Right cardiac atrium (tissue), 5 donors: ENCODE data around the gene FNDC4. TPM values are rescaled to one million over a fixed set of nuclear protein-coding genes. Genes with fewer than 3 reads are reported as not detected.

ENCODE experiments used
- ATAC-seq, 2 donors: fragments of 200-7000 bp; cut with Tn5 transposase; one replicate each; pipeline versions ENCODE4 v1.8.0 to v1.9.1; 2020; ENCODE audit warnings: moderate library complexity in 2 of 2, mild to moderate bottlenecking in 1 of 2
- DNase-seq, 3 donors: peaks; one replicate each; pipeline ENCODE4 v3.0.0-alpha.2; 2020
- H3K27ac ChIP-seq: one replicate; pipeline ENCODE4 v1.5.1; 2013; ENCODE audit warnings: mild to moderate bottlenecking, low read length, control low read depth, moderate library complexity
- H3K27me3 ChIP-seq: one replicate; pipeline ENCODE4 v1.6.1; 2013; ENCODE audit not compliant: control insufficient read depth, insufficient read depth
- H3K4me1 ChIP-seq: one replicate; pipeline ENCODE4 v1.6.1; 2013; ENCODE audit warnings: low read length; ENCODE audit not compliant: control insufficient read depth, insufficient read depth
- H3K4me3 ChIP-seq: one replicate; pipeline ENCODE4 v1.5.1; 2013; ENCODE audit warnings: low read length, control low read depth
- H3K9me3 ChIP-seq: one replicate; pipeline ENCODE4 v1.6.1; 2013; ENCODE audit warnings: low read length; ENCODE audit not compliant: control insufficient read depth
- WGBS: extraction: QIAGEN DNeasy Blood & Tissue Kit; methylation state at CpG from one replicate; pipeline ENCODE4 v1.1.7; 2013; 5-methylcytosine and 5-hydroxymethylcytosine counted together
- intact Hi-C, 4 donors: fragments of 100-400 bp; cut with DNase I; formaldehyde crosslinking; loops; one replicate each; pipeline versions ENCODE4 v1.11.0 to v1.14.0; 2022 to 2023
- polyA plus RNA-seq: library from polyadenylated mRNA; stranded (reverse); fragments of 200-250 nt; gene quantifications from one replicate; pipeline ENCODE4 v1.2.3, GENCODE V29; 2013
- total RNA-seq, 4 donors: library from RNA; stranded (reverse); fragmentation: NEBNext Ultra II Directional; extraction: Animal tissue kit (Norgen Biotek cat#: 25700); gene quantifications; one replicate each; pipeline ENCODE4 v1.2.1, GENCODE V29; 2021
- donor health status: healthy with polysubstance abuse.
- donor health status: DM: no; HTN: yes; CAD: no.
- donor health status: DM: no; HTN: no; CAD: no.
- donor health status: DM: no; HTN: yes; CAD: no; lungs with severe emphysema.
- donor health status: DM: yes; HTN: yes; CAD: no.

The FNDC4 gene
- total and polyA plus RNA-seq, 5 donors, result 5.4 to 22.5 (median 10.7) TPM

DNA sequence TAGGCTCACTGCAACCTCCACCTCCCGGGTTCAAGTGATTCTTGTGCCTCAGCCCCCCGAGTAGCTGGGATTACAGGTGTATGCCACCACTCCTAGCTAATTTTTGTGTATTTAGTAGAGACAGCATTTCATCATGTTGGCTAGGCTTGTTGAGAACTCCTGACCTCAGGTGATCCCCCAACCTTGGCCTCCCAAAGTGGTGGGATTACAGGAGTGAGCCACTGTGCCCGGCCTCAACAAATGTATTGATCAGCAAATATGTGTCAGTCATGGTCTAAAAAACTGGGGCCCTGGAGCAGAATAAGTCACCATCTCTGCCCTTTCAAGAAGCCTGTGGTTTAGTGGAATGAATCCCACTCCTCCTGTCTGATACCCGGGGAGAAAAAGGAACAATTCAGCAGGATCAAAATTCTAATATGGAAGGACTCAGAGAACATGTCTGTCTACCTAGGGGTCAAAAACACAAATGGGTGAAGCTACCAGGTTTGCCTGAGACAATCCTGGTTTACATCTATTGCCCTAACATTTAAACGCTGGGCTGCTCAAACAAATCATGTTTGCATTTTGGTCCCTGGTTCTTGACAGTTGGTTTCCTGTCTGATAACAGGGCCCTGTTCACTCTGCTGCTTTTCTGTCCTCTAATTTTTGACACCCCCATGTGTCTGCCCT lies 23.2 kb upstream of the FNDC4 start:
- no peaks in the 10 kb centered on the region for H3K4me1 ChIP-seq
- no peaks in the 10 kb centered on the region for H3K27me3 ChIP-seq
- H3K9me3 ChIP-seq, result no peaks in the 10 kb centered on the region
- no peak overlapping the region for H3K4me3 ChIP-seq
- H3K27ac ChIP-seq, result no peak overlapping the region
- intact Hi-C loops, result no loop called here
- DNase-seq (no peak), ATAC-seq (no peak)
- 73% methylated on average over 5 of the region's 5 CpGs for WGBS

DNA sequence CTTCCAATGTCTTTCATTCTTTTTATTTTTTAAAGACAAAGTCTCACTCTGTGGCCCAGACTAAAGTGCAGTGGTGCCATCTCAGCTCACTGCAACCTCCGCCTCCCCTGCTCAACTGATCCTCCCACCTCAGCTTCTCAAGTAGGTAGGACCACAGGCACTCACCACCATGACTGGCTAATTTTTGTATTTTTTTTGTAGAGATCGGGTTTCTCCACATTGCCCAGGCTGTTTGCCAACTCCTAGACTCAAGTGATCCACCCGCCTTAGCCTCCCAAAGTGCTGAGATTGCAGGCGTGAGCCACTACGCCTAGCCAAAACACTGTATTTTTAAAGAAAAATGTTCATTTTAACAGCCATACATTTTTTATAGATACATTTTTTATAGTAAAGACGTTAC lies 14.3 kb upstream of the FNDC4 start:
- DNase-seq, result no peak
- no peak for ATAC-seq
- intact Hi-C loops, result no loop called here
- 45% methylated on average over 6 of the region's 6 CpGs for WGBS
- no peak overlapping the region for H3K4me3 ChIP-seq
- H3K27ac ChIP-seq, result no peak overlapping the region
- no peaks in the 10 kb centered on the region for H3K27me3 ChIP-seq
- no peaks in the 10 kb centered on the region for H3K4me1 ChIP-seq
- no peaks in the 10 kb centered on the region for H3K9me3 ChIP-seq

DNA sequence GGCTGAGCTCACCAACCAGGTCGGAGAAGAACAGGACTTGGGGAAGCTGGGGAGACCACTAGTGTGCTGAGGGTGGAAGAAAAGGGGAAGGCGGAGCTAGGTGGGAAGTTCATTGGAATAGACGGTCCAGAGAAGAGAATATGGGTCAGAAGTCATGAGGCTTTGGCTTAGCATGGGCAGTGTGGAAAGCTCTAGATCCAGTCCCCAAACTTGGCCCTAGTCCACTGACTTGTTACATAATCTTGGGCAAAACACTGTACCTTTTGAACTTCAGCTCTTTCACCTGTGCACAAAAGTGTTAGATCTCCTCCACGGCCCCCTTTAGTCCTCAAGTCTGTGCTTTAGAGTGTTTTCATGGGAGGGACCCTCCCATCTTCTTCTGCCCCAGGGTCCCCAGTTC lies 12.3 kb upstream of the FNDC4 start:
- Histone ChIP-seq H3K27ac (no peak overlapping the region), H3K4me3 (no peak overlapping the region), H3K4me1 (no peaks in the 10 kb centered on the region), H3K27me3 (no peaks in the 10 kb centered on the region), H3K9me3 (no peaks in the 10 kb centered on the region)
- DNase-seq (no peak), ATAC-seq (no peak)
- 67% methylated on average over 4 of the region's 4 CpGs for WGBS
- intact Hi-C loops, result no loop called here

DNA sequence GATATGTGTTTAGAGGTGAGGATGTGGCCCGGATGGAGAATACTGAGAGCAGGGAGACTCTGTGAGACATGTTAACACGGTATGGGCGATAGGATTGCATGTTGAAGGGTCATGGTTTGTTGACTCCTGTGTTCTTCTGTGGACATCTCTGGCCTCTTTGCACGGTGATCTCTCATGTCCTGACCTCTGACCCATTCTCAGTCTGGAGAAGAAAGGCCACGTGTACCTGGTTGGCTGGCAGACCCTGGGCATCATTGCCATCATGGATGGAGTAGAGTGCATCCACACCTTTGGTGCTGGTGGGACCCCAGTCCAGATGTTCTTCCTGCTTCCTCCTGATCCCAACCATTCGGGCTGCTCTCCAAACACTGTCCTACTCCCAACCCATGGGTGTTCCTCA lies 11.6 kb upstream of the FNDC4 start:
- 85% methylated on average over 6 of the region's 6 CpGs for WGBS
- ATAC-seq (no peak), DNase-seq (no peak)
- Histone ChIP-seq H3K4me3 (no peak overlapping the region), H3K9me3 (no peaks in the 10 kb centered on the region), H3K27me3 (no peaks in the 10 kb centered on the region), H3K4me1 (no peaks in the 10 kb centered on the region), H3K27ac (no peak overlapping the region)
- intact Hi-C loops, result no loop called here

DNA sequence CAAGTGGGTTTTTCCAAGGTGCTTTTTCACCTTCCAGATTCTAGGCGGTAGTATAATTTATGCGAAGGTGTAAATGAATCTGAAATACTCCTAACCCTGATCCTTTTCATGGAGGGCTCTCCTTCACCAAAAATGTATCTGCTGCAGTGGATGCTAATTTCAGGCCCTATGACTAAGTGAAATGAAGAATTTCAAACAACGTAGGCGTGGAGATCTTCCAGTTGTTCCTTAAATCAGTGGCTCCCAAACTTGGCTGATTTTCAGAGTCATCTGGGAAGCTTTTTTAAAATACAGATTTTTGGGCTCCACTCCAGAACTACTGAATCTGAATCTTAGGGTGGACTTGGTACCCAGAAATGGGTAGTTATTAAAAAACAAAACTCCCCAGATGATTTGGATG lies 7.1 kb upstream of the FNDC4 start:
- Histone ChIP-seq H3K4me1 (no peaks in the 10 kb centered on the region), H3K27me3 (no peaks in the 10 kb centered on the region), H3K27ac (no peak overlapping the region), H3K4me3 (no peak overlapping the region), H3K9me3 (no peaks in the 10 kb centered on the region)
- DNase-seq, result no peak
- WGBS, result 74% methylated on average over 4 of the region's 4 CpGs
- ATAC-seq, result no peak
- intact Hi-C loops, result no loop called here

DNA sequence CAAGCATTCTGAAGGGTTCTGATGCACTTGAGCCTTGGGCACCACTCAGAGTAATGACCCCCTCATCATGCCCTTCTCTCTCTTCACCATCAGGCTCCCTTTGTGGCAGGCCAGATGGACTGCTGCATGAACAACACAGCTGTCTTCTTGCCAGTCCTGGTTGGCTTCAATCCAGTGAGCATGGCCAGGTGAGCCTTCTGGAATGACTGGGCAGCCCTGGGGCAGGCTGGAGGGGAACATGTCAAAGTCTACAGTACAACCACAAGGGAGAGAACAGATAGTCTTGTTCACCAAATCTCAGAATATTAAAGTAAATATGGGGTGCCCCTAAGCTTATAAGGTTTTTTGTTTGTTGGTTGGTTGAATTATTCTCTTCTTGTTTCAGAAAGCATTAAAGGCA lies 6.0 kb upstream of the FNDC4 start:
- Histone ChIP-seq H3K27me3 (no peaks in the 10 kb centered on the region), H3K27ac (no peak overlapping the region), H3K9me3 (no peaks in the 10 kb centered on the region), H3K4me3 (no peak overlapping the region), H3K4me1 (peaks cover 2% of the 10 kb centered on the region)
- intact Hi-C loops, result no loop called here
- DNase-seq (no peak), ATAC-seq (no peak)

DNA sequence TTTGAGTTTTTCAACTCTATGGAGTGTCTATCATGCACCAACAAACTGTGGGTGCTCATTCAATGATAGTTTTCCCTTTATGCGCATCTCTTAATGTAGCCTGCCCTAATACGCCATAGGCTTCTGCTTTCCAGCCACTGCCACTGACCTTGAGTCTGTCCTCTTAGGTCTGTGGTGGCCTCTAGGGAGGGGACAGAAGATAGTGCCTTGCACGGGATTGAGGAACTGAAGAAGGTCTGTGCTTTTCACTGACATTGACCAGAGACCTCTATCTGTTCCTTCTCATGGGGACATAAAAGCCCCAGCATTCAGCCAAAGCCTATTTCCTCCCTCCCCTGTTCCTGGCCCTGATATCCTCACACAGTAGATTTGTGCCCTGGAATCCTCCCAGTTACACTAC lies 4.0 kb upstream of the FNDC4 start:
- peaks cover 2% of the 10 kb centered on the region for H3K4me1 ChIP-seq
- H3K27ac ChIP-seq, result no peak overlapping the region
- intact Hi-C loops, result no loop called here
- no peaks in the 10 kb centered on the region for H3K9me3 ChIP-seq
- 67% methylated on average over 3 of the region's 3 CpGs for WGBS
- H3K4me3 ChIP-seq, result no peak overlapping the region
- ATAC-seq, result no peak
- no peaks in the 10 kb centered on the region for H3K27me3 ChIP-seq
- no peak for DNase-seq

DNA sequence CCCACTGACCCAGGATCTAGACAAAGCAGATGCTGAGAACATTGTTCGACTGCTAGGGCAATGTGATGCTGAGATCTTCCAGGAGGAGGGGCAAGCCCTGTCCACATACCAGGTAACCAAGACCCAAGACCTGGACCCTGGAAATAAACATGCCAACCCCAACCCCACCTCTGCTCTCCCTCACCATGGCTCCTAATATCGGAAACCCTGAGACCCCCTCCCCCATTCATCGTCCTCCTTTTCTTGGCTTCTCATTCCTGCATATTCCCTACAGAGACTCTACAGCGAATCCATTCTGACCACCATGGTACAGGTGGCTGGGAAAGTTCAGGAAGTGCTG lies 2.3 kb upstream of the FNDC4 start:
- Histone ChIP-seq H3K9me3 (no peaks in the 10 kb centered on the region), H3K4me3 (no peak overlapping the region), H3K27ac (no peak overlapping the region), H3K27me3 (no peaks in the 10 kb centered on the region), H3K4me1 (peaks cover 2% of the 10 kb centered on the region)
- DNase-seq (no peak), ATAC-seq (no peak)
- 73% methylated on average over 4 of the region's 4 CpGs for WGBS
- intact Hi-C loops, result no loop called here

DNA sequence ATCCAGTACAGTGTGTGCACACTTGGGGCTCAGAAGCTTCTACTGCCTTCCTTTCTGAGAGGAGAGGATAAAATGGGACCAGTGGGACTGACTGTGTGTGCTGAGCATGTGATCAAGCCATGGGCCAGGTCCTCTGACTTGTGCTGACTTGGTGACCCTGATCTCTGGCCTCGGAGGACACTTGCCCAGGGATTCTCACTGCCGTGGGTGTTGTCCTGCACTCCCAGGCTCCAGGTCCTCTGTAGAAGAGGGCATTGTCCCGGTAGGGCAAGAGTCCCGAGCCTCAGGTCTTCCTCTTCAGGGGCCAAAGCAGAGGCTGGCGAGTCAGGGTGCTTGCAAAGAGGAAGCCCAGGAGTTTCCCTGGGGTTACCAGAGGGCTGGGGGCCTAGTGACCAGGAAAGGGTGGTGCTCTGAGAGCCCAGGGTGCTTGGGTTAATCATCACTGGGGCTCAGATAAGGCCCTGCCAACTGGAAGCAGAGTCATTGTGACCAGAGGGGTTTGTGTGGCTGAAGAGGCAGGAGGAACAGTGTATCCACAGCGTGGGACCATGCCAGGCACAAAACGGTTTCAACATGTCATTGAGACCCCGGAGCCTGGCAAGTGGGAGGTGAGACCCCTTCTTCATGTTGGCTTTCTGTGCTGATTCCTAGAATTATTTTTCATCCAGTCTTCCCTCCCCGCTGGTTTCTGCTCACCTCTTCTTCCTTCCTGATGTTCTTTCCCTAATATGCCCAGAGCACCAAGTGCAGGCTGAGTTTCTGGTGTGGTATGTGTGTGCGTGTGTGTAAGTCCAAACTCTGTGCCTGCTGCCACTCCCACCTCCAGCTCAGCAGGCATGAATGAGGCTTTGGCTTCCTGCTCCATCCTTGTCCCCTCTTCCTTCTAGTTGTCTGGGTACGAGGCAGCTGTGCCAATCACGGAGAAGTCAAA lies 1.6 kb upstream of the FNDC4 start, which contains the start of gene GCKR:
TSS of gene GCKR (plus strand) at position 483 of the 931 bp plus-strand sequence. CDS start at position 549, 66 bp downstream.
- H3K4me3 ChIP-seq, result no peak within 1 kb of the TSS
- H3K4me1 ChIP-seq, result peaks cover 2% of the 10 kb centered on the region
- peak; percentile 47 to 57 (median 49) for DNase-seq
- intact Hi-C loops, result no loop called here
- H3K27me3 ChIP-seq, result no peaks in the 10 kb centered on the region
- H3K27ac ChIP-seq, result no peak within 1 kb of the TSS
- H3K9me3 ChIP-seq, result no peaks in the 10 kb centered on the region
- 62% methylated on average over 12 of the region's 12 CpGs for WGBS
- peak; percentile 20 to 69 for ATAC-seq

DNA sequence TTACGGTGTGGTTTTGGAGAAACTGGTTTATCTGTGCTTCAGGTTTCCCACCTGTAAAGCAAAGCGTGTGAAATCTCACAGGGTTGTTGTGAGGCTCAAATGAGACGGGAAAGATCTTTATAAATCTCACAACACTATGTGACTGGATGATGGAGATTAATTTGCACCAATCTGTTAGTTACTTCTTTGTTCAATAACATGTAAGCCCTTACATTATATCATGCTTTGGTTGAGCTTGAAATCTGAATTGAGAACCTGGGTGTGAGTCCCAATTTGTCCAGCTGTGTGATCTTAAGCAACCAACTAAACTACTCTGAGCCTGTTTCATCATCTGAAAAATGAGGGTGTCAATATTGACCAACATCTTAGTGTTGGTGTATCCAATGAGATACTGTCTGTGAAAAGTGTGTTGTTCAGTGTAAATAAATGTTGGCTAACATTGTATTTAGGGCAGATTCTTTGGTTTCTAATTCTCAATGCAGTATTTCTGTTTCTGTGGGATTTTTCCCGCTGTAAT lies 898 bp upstream of the FNDC4 start:
- H3K27ac ChIP-seq, result no peak overlapping the region
- no peak for ATAC-seq
- H3K9me3 ChIP-seq, result no peaks in the 10 kb centered on the region
- 56% methylated on average over 4 of the region's 4 CpGs for WGBS
- H3K4me3 ChIP-seq, result no peak overlapping the region
- DNase-seq, result no peak
- H3K27me3 ChIP-seq, result no peaks in the 10 kb centered on the region
- H3K4me1 ChIP-seq, result peaks cover 2% of the 10 kb centered on the region
- intact Hi-C loops, result no loop called here

DNA sequence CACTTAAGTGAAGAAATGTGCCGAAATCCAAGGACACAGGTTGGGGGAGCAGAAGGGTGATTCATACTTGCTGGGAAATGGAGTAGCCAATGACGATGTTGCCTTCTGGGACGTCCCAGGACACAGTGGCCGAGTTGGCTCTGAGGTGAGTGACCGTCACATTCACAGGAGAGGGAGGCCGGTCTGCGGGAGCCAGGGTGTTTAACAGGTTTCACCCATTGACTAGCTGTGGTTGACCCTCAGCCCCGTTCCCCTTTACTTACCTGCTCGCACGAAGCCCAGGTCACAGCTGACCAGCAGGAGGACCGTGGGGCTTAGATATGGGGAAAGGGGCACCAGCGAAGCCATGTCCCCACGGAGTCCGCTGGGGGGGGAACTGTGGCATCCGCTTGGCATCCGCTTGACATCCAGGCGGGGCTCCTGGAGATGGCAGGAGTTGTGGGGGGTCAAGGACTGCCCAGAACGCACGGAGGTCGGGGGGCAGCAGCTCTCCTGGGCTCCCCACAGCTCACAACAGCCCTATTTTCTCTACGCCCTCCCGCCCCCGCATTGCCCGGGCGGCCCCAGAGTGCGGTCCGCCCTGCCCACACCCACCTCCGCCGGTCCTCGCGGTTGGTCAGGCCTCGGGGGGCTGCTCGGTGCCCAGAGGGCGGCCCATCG lies 586 bp downstream of the FNDC4 start:
- peaks cover 2% of the 10 kb centered on the region for H3K4me1 ChIP-seq
- H3K27ac ChIP-seq, result peak overlapping the region; percentile 40
- ATAC-seq (peak; percentile 32 to 63), DNase-seq (peak; percentile 67 to 78 (median 68))
- H3K27me3 ChIP-seq, result no peaks in the 10 kb centered on the region
- H3K9me3 ChIP-seq, result no peaks in the 10 kb centered on the region
- peak overlapping the region; percentile 70 for H3K4me3 ChIP-seq
- intact Hi-C loops, result no loop called here
- 17% methylated on average over 35 of the region's 35 CpGs for WGBS
